ENCODE data around the gene LST1. TPM values are rescaled to one million over a fixed set of nuclear protein-coding genes. Genes with fewer than 3 reads are reported as not detected.
A peak's percentile ranks its signal among the peaks of the same experiment; 100 is the strongest.

LST1 gene
- total and polyA plus RNA-seq, 4 donors, result 10.4 to 24.6 (median 13.4) TPM

DNA sequence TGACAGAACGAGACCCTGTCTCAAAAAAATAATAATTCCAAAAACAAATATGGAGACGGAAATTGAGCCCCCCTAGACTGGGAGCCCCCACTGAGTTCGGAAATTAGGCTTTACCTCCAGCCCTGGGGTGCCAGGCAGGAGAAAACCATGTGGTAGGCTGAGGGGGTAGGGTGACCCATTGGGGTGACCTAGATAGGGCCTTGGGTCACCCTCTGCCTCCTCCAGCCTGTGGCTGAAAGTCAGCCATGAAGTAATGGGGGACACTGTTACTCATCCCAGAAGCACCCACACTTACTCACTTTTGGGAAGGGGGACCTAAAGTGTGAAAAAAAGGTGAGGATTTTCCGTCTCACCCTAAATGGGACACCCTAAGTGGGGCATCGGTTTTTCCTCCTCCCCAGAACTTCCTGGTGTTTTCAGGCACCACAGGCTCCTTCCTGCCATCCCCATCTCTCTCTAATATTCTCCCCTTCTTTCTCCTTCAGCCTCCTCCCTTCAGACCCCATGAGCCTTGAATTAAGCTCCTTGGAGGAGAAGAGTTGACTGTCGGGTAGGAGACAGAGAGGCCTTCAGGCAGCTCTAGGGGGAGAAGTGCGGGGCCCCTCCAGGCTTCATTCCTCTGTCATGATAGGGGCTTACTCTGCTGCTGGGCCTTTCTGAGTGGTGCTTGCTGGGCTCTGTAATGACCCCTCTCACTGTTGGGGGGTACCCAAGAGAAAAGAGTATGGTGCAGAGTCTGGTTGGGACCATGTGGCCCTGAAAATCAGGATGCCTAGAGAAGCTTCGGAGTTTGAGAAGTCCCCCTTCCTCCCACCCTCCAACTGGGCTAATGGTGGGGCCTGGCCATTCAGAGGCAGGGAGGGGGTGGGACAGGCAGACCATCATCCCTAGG, 6.3 kb upstream of the LST1 start:
- 92% methylated on average over 8 of the region's 8 CpGs for WGBS
- H3K4me3 ChIP-seq (ENCODE audit: low read depth in 1 of 3, low read length in 3 of 3), result no peak overlapping the region
- no peak for DNase-seq (ENCODE audit: low spot score)
- H3K9ac ChIP-seq (ENCODE audit: low read depth in 1 of 2, low read length in 2 of 2), result no peak overlapping the region
- TF ChIP-seq RXRA (IDR thresholded peaks at IDR 0.05) (no peak), YY1 (IDR thresholded peaks at IDR 0.05) (no peak), JUND (IDR thresholded peaks at IDR 0.05) (no peak), TAF1 (conservative IDR thresholded peaks at IDR 0.05) (no peak), CTCF (IDR thresholded peaks at IDR 0.05; ENCODE audit: low read depth, low read length, missing input control) (no peak), HNF4G (IDR thresholded peaks at IDR 0.05) (no peak), FOXA1 (IDR thresholded peaks at IDR 0.05) (no peak), SP1 (IDR thresholded peaks at IDR 0.05) (no peak), REST (IDR thresholded peaks at IDR 0.05) (no peak), EGR1 (IDR thresholded peaks at IDR 0.05; ENCODE audit: low read depth in 2 of 2) (no peak), GABPA (IDR thresholded peaks at IDR 0.05 in 1 of 2, conservative IDR thresholded peaks at IDR 0.05 in 1 of 2) (no peak), FOXA2 (IDR thresholded peaks at IDR 0.05) (no peak)
- TF ChIP-seq, protein P1, sequence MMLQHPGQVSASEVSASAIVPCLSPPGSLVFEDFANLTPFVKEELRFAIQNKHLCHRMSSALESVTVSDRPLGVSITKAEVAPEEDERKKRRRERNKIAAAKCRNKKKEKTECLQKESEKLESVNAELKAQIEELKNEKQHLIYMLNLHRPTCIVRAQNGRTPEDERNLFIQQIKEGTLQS (IDR thresholded peaks at IDR 0.05), result no peak
- no peak overlapping the region for H3K27ac ChIP-seq (ENCODE audit: low read depth in 1 of 2, low read length in 2 of 2)
- H3K4me1 ChIP-seq (ENCODE audit: control insufficient read depth in 4 of 4, insufficient read depth in 4 of 4, low read length in 3 of 4), result peaks cover 0 to 16% (median 6%) of the 10 kb centered on the region in 4 donors
- H3K27me3 ChIP-seq (ENCODE audit: control insufficient read depth in 4 of 4, insufficient read depth in 4 of 4, low read length in 3 of 4), result no peaks in the 10 kb centered on the region
- no peaks in the 10 kb centered on the region for H3K36me3 ChIP-seq (ENCODE audit: control insufficient read depth in 4 of 4, insufficient read depth in 3 of 4, low read depth in 1 of 4, low read length in 3 of 4)
- H3K9me3 ChIP-seq (ENCODE audit: control insufficient read depth in 4 of 4, low read length in 3 of 4), result no peaks in the 10 kb centered on the region

DNA sequence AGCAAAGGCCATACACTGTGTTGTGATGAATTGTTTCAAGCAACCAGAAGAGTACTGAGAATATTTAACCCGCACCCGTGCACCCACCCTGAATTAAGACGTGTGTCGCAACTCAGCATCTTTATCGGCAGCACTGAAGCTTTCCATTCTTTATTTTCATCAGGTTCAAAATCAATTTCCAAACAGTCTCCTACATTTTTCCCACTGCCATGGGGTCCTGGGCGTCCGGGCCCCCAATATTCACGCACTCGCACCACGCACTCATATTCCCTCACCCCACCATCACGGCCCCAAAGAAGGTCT, 5.7 kb upstream of the LST1 start:
- H3K36me3 ChIP-seq (ENCODE audit: control insufficient read depth in 4 of 4, insufficient read depth in 3 of 4, low read depth in 1 of 4, low read length in 3 of 4), result no peaks in the 10 kb centered on the region
- no peaks in the 10 kb centered on the region for H3K27me3 ChIP-seq (ENCODE audit: control insufficient read depth in 4 of 4, insufficient read depth in 4 of 4, low read length in 3 of 4)
- no peaks in the 10 kb centered on the region for H3K9me3 ChIP-seq (ENCODE audit: control insufficient read depth in 4 of 4, low read length in 3 of 4)
- H3K4me1 ChIP-seq (ENCODE audit: control insufficient read depth in 4 of 4, insufficient read depth in 4 of 4, low read length in 3 of 4), result peaks cover 0 to 16% (median 6%) of the 10 kb centered on the region in 4 donors
- peak overlapping the region; percentile 63 to 73 for H3K27ac ChIP-seq (ENCODE audit: low read depth in 1 of 2, low read length in 2 of 2)
- peak overlapping the region in 1 of 2 donors; percentile 47 for H3K9ac ChIP-seq (ENCODE audit: low read depth in 1 of 2, low read length in 2 of 2)
- TF ChIP-seq EGR1 (IDR thresholded peaks at IDR 0.05; ENCODE audit: low read depth in 2 of 2) (no peak), REST (IDR thresholded peaks at IDR 0.05) (no peak), YY1 (IDR thresholded peaks at IDR 0.05) (no peak), HNF4G (IDR thresholded peaks at IDR 0.05) (no peak), TAF1 (conservative IDR thresholded peaks at IDR 0.05) (no peak), JUND (IDR thresholded peaks at IDR 0.05) (no peak)
- 42% methylated on average over 11 of the region's 11 CpGs for WGBS
- peak overlapping the region in 2 of 3 donors; percentile 74 to 78 for H3K4me3 ChIP-seq (ENCODE audit: low read depth in 1 of 3, low read length in 3 of 3)
- DNase-seq (ENCODE audit: low spot score), result no peak
